D721Med (cell line): ENCODE measurements around the gene ZBTB32.
A peak's percentile ranks its signal among the peaks of the same experiment; 100 is the strongest.

Experiments used
- DNase-seq: peaks from one replicate; pipeline ENCODE4 v3.0.0; 2011; ENCODE audit warnings: low spot score; ENCODE audit not compliant: insufficient read length
- FAIRE-seq: peaks from 2 replicates; lab custom pipeline; 2011; peaks lifted over from hg19 to GRCh38; lab: Jason Lieb, UNC
- TF ChIP-seq, protein P1 (sequence below): IDR thresholded peaks from 2 replicates; pipeline ENCODE4 v1.5.1; 2012; ENCODE audit warnings: mild to moderate bottlenecking, control low read depth; ENCODE audit not compliant: insufficient read depth; ENCODE audit errors: missing control alignments

ZBTB32 gene

DNA sequence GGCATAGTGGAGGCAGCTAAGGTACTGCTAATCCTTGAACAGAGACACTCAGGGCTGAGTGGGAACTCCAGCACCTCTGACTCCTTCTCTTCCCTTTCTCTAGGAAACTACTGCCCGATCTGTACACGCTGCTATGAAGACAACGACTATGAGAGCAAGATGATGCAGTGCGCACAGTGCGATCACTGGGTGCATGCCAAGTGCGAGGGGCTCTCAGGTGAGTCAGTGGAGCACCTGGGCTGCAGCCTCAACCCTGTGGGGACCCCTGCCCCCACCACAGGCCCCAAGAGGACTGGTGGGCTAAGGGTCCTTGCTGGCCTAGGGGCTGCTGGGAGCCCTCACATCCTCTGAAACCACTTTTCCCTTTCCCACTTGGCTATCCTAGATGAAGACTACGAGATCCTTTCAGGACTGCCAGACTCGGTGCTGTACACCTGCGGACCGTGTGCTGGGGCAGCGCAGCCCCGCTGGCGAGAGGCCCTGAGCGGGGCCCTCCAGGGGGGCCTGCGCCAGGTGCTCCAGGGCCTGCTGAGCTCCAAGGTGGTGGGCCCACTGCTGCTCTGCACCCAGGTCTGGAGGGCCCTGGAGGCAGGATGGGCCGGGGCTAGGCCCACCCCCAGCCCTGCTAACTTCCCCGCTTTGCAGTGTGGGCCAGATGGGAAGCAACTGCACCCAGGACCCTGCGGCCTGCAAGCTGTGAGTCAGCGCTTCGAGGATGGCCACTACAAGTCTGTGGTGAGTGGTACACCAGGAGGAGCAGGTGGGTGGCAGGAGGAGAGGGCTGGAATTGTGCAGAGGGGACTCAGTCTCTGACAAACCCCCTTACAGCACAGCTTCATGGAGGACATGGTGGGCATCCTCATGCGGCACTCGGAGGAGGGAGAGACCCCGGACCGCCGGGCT lies 22.9 kb downstream of the ZBTB32 start:
- TF ChIP-seq, protein P1, sequence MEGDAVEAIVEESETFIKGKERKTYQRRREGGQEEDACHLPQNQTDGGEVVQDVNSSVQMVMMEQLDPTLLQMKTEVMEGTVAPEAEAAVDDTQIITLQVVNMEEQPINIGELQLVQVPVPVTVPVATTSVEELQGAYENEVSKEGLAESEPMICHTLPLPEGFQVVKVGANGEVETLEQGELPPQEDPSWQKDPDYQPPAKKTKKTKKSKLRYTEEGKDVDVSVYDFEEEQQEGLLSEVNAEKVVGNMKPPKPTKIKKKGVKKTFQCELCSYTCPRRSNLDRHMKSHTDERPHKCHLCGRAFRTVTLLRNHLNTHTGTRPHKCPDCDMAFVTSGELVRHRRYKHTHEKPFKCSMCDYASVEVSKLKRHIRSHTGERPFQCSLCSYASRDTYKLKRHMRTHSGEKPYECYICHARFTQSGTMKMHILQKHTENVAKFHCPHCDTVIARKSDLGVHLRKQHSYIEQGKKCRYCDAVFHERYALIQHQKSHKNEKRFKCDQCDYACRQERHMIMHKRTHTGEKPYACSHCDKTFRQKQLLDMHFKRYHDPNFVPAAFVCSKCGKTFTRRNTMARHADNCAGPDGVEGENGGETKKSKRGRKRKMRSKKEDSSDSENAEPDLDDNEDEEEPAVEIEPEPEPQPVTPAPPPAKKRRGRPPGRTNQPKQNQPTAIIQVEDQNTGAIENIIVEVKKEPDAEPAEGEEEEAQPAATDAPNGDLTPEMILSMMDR = no peak
- FAIRE-seq = no peak
- no peak for DNase-seq

DNA sequence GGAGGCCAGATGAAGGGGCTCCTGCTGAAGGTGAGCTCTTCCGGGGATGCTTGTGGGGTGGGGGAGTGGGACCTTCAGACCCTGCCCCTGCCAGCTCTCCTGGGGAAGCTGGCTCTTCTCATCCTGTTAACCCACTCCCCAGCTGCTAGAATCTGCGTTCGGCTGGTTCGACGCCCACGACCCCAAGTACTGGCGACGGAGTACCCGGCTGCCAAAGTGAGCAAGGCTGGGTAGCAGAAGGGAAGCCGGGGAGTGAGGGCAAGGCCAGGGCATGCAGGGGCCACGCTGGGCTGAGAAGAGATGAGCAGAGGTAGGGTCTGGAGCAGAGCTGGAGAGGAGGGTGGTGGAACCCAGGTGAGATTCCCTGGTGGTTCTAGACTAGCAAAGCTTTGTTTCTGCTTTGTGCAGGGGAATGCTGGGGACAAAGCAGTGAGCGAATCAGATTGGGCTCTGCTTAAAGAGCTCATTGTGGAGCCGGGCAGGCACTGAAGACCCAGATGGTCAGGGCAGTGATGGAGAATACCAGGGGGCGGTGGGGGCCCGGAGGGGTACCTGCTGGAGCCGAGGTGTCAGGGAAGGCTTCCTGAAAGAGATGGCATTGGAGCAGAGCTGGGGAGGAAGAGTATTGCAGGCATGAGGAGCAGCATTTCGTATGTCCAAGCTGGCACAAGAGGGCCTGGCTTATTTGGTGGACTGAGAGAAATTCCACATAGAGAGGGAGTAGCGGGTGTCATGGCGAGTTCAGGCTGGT lies 23.8 kb downstream of the ZBTB32 start:
- TF ChIP-seq, protein P1 = no peak
- no peak for FAIRE-seq

DNA sequence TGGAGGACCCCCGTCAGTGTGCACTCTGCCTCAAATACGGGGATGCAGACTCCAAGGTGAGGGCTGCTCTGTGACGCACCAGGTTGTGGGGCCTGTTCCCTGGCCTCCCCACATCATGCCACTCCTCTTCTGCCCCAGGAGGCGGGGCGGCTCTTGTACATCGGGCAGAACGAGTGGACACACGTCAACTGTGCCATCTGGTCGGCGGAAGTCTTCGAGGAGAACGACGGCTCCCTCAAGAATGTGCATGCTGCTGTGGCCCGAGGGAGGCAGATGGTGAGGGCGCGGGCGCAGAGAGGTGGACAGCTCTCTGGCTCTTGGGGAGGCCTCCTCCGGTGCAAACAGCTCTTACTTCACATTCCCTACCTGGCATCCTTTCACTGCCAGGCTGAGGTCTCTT lies 24.7 kb downstream of the ZBTB32 start:
- FAIRE-seq = no peak
- no peak for DNase-seq
- TF ChIP-seq, protein P1 = no peak

More for the DNA sequence above, 23.8 kb downstream of the ZBTB32 start:
- no peak for DNase-seq

DNA sequence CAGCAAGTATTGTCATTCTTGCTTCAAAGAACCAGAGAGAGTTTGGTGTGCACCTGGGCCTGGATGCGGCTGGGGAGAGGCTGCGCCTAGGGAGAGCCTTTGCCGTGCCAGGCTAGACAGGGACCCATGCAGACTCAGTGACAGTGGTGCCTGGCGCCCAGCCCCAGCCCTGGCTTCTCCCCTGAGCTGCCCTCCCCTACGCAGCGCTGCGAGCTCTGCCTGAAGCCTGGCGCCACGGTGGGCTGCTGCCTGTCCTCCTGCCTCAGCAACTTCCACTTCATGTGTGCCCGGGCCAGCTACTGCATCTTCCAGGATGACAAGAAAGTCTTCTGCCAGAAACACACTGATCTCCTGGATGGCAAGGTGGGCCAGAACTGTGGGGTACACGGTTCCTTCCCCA lies 25.4 kb downstream of the ZBTB32 start:
- FAIRE-seq (no peak), DNase-seq (no peak)
- TF ChIP-seq, protein P1 = no peak

DNA sequence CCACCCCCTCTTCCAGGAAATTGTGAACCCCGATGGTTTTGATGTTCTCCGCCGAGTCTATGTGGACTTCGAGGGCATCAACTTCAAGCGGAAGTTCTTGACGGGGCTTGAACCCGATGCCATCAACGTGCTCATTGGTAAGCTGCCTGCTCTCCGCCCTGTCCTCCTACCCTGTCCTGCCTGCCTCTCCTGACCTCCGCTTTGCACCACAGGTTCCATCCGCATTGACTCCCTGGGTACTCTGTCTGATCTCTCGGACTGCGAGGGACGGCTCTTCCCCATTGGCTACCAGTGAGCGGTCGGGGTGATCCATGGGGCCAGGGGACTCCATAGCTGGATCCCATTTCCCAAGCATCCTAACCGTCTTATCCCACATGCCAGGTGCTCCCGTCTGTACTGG lies 26.0 kb downstream of the ZBTB32 start:
- DNase-seq (no peak), FAIRE-seq (no peak)
- TF ChIP-seq, protein P1 = no peak

DNA sequence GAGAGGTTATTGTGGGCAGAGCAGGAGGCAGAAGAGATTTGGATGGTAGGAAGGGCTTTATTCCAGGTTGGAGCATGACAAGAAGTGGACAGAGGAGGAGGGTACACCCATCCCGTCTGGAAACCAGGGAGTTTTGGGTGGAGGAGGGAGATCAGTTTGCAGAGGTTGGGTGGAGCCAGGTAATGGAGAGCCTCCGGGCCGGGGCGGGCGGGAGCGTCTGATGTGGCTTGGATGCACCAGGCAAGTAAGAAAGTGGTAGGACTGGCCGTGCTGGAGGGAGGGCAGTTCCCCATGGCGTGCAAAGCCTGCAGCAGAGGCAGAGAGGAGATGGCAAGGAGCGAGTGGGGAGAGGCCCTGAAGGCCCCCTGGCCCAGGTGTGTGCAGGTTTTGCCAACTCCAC lies 27.0 kb downstream of the ZBTB32 start:
- TF ChIP-seq, protein P1 = no peak
- peak; percentile 12 for DNase-seq
- no peak for FAIRE-seq
